Hepatocyte (in vitro differentiated cells): Measurements from ENCODE around the gene ATCAY. TPM values are rescaled to one million over a fixed set of nuclear protein-coding genes. Genes with fewer than 3 reads are reported as not detected.
A peak's percentile ranks its signal among the peaks of the same experiment; 100 is the strongest.
"Not testable (repeated sequence)": the region's sequence is repeated elsewhere in the genome, so short reads cannot be mapped to it uniquely, and the experiment has no call there.

Experiments used
- DNase-seq: peaks from one replicate; pipeline ENCODE4 v3.0.0-alpha.2; 2016; ENCODE audit warnings: low spot score
- H2AFZ ChIP-seq: fragments of 200-600 bp; sonication (generic); 2 replicates; pipeline ENCODE4 v1.6.0; 2016; ENCODE audit warnings: antibody characterized with exemption, mild to moderate bottlenecking
- H3K27ac ChIP-seq: fragments of 200-600 bp; sonication (generic); 2 replicates; pipeline ENCODE4 v1.5.1; 2016; ENCODE audit warnings: mild to moderate bottlenecking
- H3K27me3 ChIP-seq: fragments of 200-600 bp; sonication (generic); 2 replicates; pipeline ENCODE4 v1.6.1; 2016
- H3K36me3 ChIP-seq: fragments of 200-600 bp; sonication (generic); replicated peaks from 2 replicates; pipeline ENCODE4 v1.5.1; 2016; ENCODE audit warnings: low read depth; ENCODE audit not compliant: insufficient read depth
- H3K4me1 ChIP-seq: fragments of 200-600 bp; sonication (generic); 2 replicates; pipeline ENCODE4 v1.5.1; 2016; ENCODE audit warnings: mild to moderate bottlenecking, moderate library complexity; ENCODE audit not compliant: insufficient read depth
- H3K4me2 ChIP-seq: fragments of 200-600 bp; sonication (generic); 2 replicates; pipeline ENCODE4 v1.6.0; 2016
- H3K4me3 ChIP-seq: fragments of 200-600 bp; sonication (generic); 2 replicates; pipeline ENCODE4 v1.5.1; 2016; ENCODE audit warnings: mild to moderate bottlenecking
- H3K79me2 ChIP-seq: fragments of 200-600 bp; sonication (generic); 2 replicates; pipeline ENCODE4 v1.6.0; 2017; ENCODE audit warnings: mild to moderate bottlenecking
- H3K9me2 ChIP-seq: fragments of 200-600 bp; sonication (generic); replicated peaks from 2 replicates; pipeline ENCODE4 v1.6.0; 2017; ENCODE audit warnings: mild to moderate bottlenecking; ENCODE audit not compliant: insufficient read depth
- H3K9me3 ChIP-seq: fragments of 200-600 bp; sonication (generic); 2 replicates; pipeline ENCODE4 v1.5.1; 2016; ENCODE audit warnings: low read depth, mild to moderate bottlenecking
- H4K20me1 ChIP-seq: fragments of 200-600 bp; sonication (generic); 2 replicates; pipeline ENCODE4 v1.6.0; 2016; ENCODE audit warnings: mild to moderate bottlenecking; ENCODE audit not compliant: insufficient read depth, poor library complexity, severe bottlenecking
- EZH2 ChIP-seq: fragments of 200-600 bp; sonication (generic); IDR thresholded peaks from 2 replicates; pipeline ENCODE4 v1.6.1; 2016; ENCODE audit warnings: antibody characterized with exemption, mild to moderate bottlenecking, borderline replicate concordance
- EZH2phosphoT487 ChIP-seq: fragments of 200-600 bp; sonication (generic); IDR thresholded peaks from one replicate; pipeline ENCODE4 v1.6.1; 2018; ENCODE audit warnings: antibody characterized with exemption, mild to moderate bottlenecking, low read depth, moderate library complexity; ENCODE audit not compliant: unreplicated experiment, severe bottlenecking
- WGBS: methylation state at CpG from one replicate; pipeline ENCODE4 v1.1.6; 2016; ENCODE audit warnings: low lambda C conversion rate; ENCODE audit errors: missing lambda C conversion rate; 5-methylcytosine and 5-hydroxymethylcytosine counted together
- polyA plus RNA-seq: library from polyadenylated mRNA; unstranded; fragments of >200 nt; fragmentation: Nextera tagmentation; extraction: Ambion mirVana; gene quantifications from 2 replicates; pipeline ENCODE4 v1.2.1, GENCODE V29; 2016
- total RNA-seq: library from RNA; depleted of rRNA; stranded (reverse); fragments of >200 nt; gene quantifications from 2 replicates; pipeline ENCODE4 v1.2.3, GENCODE V29; 2014
- TF ChIP-seq, protein P1 (sequence below): fragments of 200-600 bp; sonication (generic); IDR thresholded peaks from 2 replicates; pipeline ENCODE4 v1.5.1; 2016; ENCODE audit warnings: antibody characterized with exemption, mild to moderate bottlenecking; ENCODE audit not compliant: poor library complexity

The ATCAY gene
- total and polyA plus RNA-seq, 2 experiments from 2014 or later = 0.13 TPM; not detected in 1

DNA sequence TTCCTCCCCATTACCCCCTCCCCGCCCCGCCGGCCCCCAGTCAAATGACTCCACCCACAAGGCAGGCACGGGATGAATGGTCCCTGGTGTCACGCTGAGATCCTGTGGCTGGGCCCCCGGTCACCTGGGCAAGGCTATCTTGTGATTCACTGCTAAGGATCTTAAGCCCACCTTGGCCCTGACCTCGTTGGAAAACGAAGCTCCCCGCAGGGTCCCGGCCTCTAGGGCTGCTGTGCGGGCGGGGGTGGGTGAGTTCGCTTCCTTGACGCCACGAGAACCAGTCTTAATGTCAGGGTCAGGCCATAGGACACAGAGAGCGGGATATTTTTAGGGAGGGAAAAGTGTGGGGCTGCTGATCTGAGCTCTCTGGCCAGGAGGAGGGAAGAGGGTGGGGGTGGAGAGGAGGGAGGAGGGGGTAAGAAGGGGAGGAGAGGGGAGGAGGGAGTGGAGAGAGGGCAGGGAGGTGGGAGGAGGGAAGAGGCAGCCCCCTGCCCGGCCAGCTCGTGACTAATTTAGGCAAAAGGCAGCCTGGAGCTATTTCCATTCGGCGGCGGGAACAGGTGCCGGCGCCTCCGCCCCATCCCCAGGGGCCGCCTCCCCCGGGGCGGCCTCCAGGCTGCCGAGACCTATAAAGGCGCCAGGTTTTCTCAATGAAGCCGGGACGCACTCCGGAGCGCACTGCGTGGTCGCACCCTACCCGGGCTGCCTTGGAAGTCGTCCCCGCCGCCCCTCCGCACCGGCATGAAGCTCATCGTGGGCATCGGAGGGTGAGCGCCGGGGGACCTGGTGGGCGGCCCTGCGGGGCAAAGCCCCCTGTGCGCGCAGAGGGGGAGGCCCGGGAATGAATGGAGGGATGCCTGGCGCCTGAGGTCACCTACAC lies 52.7 kb downstream of the ATCAY start, which contains the start of gene NMRK2:
TSS of gene NMRK2 (plus strand) at position 139 of the 880 bp plus-strand sequence. CDS start at position 742, 603 bp downstream.
- Histone ChIP-seq H3K27ac (no peak within 1 kb of the TSS), H3K4me2 (peak within 1 kb of the TSS; percentile 68), H3K9me2 (no peaks in the 10 kb centered on the region), H3K27me3 (peaks cover 29% of the 10 kb centered on the region), H2AFZ (no peak within 1 kb of the TSS), H3K4me3 (no peak within 1 kb of the TSS), H3K9me3 (no peaks in the 10 kb centered on the region), H3K79me2 (no peaks in the 10 kb centered on the region), H3K4me1 (no peaks in the 10 kb centered on the region), H4K20me1 (no peaks in the 10 kb centered on the region), H3K36me3 (no peaks in the 10 kb centered on the region)
- TF ChIP-seq EZH2phosphoT487 = peak; percentile 16
- TF ChIP-seq, protein P1, sequence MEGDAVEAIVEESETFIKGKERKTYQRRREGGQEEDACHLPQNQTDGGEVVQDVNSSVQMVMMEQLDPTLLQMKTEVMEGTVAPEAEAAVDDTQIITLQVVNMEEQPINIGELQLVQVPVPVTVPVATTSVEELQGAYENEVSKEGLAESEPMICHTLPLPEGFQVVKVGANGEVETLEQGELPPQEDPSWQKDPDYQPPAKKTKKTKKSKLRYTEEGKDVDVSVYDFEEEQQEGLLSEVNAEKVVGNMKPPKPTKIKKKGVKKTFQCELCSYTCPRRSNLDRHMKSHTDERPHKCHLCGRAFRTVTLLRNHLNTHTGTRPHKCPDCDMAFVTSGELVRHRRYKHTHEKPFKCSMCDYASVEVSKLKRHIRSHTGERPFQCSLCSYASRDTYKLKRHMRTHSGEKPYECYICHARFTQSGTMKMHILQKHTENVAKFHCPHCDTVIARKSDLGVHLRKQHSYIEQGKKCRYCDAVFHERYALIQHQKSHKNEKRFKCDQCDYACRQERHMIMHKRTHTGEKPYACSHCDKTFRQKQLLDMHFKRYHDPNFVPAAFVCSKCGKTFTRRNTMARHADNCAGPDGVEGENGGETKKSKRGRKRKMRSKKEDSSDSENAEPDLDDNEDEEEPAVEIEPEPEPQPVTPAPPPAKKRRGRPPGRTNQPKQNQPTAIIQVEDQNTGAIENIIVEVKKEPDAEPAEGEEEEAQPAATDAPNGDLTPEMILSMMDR = no peak
- peak; percentile 57 for TF ChIP-seq EZH2
- peak; percentile 51 for DNase-seq
- 3% methylated on average over 28 of the region's 51 CpGs for WGBS

DNA sequence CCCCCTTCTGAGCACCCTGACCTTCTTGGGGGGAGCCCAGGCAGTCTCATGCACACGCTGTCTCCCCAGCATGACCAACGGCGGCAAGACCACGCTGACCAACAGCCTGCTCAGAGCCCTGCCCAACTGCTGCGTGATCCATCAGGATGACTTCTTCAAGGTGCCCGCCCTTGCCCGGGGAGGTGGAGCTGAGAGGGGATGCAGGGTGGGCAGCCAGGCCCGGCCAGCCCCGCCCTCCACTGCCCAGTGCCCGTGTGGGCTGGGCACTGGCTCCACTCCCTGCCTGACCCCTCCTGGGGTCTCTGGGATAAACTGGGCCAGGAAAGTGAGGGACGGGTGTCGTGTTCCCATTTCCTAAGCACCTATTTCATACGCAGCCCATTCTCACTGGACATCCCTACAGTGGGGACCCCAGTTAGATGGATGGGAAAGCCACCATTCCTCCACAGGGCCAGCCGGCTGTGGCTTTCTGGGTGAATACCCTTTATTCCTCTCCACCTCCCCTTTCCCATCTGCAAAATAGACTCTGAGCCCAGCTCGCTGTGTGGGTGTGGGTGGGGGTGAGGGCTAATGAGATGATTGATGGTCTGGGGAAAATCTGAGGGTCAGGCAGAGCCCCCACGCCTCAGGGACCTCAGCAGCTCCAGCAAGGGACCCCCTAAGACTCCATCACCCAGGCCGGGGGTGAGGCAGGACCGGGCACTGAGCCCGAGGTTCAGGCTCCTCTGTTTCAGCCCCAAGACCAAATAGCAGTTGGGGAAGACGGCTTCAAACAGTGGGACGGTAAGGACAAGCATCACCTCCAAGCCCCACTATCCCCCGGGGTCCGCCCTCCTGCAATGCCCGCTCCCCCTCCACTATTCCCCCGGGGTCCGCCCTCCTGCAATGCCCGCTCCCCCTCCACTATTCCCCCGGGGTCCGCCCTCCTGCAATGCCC lies 56.3 kb downstream of the ATCAY start:
- no peak for DNase-seq
- Histone ChIP-seq H3K79me2 (no peaks in the 10 kb centered on the region), H3K9me3 (no peaks in the 10 kb centered on the region), H3K4me2 (no peak overlapping the region), H3K4me1 (no peaks in the 10 kb centered on the region), H3K9me2 (no peaks in the 10 kb centered on the region), H3K27ac (no peak overlapping the region), H3K4me3 (no peak overlapping the region), H3K27me3 (peaks cover 26% of the 10 kb centered on the region), H4K20me1 (no peaks in the 10 kb centered on the region), H3K36me3 (no peaks in the 10 kb centered on the region), H2AFZ (no peak overlapping the region)
- 90% methylated on average over 19 of the region's 29 CpGs for WGBS
- TF ChIP-seq EZH2phosphoT487 (no peak), EZH2 (no peak)
- TF ChIP-seq, protein P1 = no peak

DNA sequence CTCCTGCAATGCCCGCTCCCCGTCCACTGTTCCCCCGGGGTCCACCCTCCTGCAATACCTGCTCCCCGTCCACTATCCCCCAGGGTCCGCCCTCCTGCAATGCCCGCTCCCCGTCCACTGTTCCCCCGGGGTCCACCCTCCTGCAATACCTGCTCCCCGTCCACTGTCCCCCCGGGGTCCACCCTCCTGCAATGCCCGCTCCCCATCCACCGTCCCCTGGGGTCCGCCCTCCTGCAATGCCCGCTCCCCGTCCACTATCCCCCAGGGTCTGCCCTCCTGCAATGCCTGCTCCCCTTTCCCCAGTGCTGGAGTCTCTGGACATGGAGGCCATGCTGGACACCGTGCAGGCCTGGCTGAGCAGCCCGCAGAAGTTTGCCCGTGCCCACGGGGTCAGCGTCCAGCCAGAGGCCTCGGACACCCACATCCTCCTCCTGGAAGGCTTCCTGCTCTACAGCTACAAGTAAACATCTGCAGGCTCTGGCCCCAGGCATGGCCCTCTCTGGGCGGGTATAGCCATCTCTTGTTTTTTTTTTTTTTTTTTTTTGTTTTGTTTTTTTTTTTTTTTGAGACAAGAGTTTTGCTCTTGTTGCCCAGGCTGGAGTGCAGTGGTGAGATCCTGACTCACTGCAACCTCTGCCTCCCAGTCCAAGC lies 57.9 kb downstream of the ATCAY start:
- not testable (repeated sequence) for H3K36me3 ChIP-seq, H3K27ac ChIP-seq, H3K79me2 ChIP-seq, H3K9me2 ChIP-seq, H4K20me1 ChIP-seq, H3K4me1 ChIP-seq, DNase-seq, H3K4me2 ChIP-seq, H3K9me3 ChIP-seq, H2AFZ ChIP-seq, H3K4me3 ChIP-seq
- peaks cover 14% of the 10 kb centered on the region for H3K27me3 ChIP-seq
- 95% methylated on average over 8 of the region's 22 CpGs for WGBS
